Mesodermal cell (in vitro differentiated cells): ENCODE measurements around the gene XRCC2. TPM values are rescaled to one million over a fixed set of nuclear protein-coding genes. Genes with fewer than 3 reads are reported as not detected.
"Not testable (repeated sequence)": the region's sequence is repeated elsewhere in the genome, so short reads cannot be mapped to it uniquely, and the experiment has no call there.

Experiments
- H3K27ac ChIP-seq: 2 replicates; pipeline ENCODE4 v1.7.0; 2013; ENCODE audit warnings: mild to moderate bottlenecking, low read depth, low read length, moderate library complexity; ENCODE audit not compliant: severe bottlenecking
- H3K36me3 ChIP-seq: 2 replicates; pipeline ENCODE4 v1.7.1; 2013; ENCODE audit warnings: mild to moderate bottlenecking, low read length, moderate library complexity; ENCODE audit not compliant: control insufficient read depth, insufficient read depth
- H3K4me1 ChIP-seq: one replicate; pipeline ENCODE4 v1.7.1; 2013; ENCODE audit warnings: mild to moderate bottlenecking, low read length; ENCODE audit not compliant: insufficient read depth, control insufficient read depth, poor library complexity, severe bottlenecking
- H3K4me3 ChIP-seq: 2 replicates; pipeline ENCODE4 v1.7.0; 2013; ENCODE audit warnings: low read length, control low read depth, mild to moderate bottlenecking; ENCODE audit not compliant: insufficient read depth, poor library complexity, severe bottlenecking; ENCODE audit errors: extremely low read depth
- H3K9me3 ChIP-seq: 2 replicates; pipeline ENCODE4 v1.7.1; 2013; ENCODE audit warnings: mild to moderate bottlenecking, low read length, moderate library complexity; ENCODE audit not compliant: control insufficient read depth
- WGBS, 2 experiments: methylation state at CpG; one replicate each; pipeline ENCODE4 v1.1.5; 2013; ENCODE audit warnings: missing lambda C conversion rate in 2 of 2; ENCODE audit not compliant: insufficient coverage in 2 of 2; 5-methylcytosine and 5-hydroxymethylcytosine counted together
- polyA plus RNA-seq, 2 experiments: library from polyadenylated mRNA; stranded (reverse); fragments of 50-300 nt; gene quantifications; one replicate each; pipeline ENCODE4 v1.2.3, GENCODE V29; 2013

XRCC2 gene
- 4.8 TPM for polyA plus RNA-seq (2013, experiment 1 of 2)
- polyA plus RNA-seq (2013, experiment 2 of 2), result 6.2 TPM

- Histone ChIP-seq H3K9me3 (no peaks in the 10 kb centered on the region), H3K36me3 (peaks cover 7% of the 10 kb centered on the region), H3K4me3 (peak within 1 kb of the TSS; percentile 84), H3K4me1 (no peaks in the 10 kb centered on the region), H3K27ac (peak within 1 kb of the TSS; percentile 34)
- 4 to 8% methylated on average over 29 to 42 of the region's 63 CpGs for WGBS, 2 experiments
These were observed at the start of gene XRCC2 for GRCh38 chr7:152675759-152676636. TSS of gene XRCC2 (minus strand) at chr7:152676141. CDS start at chr7:152676079, 62 bp downstream.

DNA sequence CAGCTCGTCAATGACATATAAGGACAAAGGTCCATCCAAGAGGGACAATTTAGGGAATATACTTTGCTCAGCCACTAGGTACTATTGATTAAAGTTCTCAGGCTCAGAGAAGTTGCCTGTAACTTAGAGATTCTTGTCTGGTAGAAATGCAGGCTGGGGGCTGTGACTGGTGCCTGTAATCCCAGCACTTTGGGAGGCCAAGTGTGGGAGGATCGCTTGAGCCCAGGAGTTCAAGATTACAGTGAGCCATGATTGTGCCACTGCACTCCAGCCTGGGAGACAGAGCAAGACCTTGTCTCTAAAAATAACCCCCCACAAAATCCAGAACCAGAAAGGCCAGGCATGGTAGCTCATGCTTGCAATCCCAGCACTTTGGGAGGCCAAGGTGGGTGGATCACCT is 47.4 kb upstream of the XRCC2 start:
- Histone ChIP-seq H3K9me3 (no peaks in the 10 kb centered on the region), H3K4me1 (no peaks in the 10 kb centered on the region), H3K27ac (no peak overlapping the region), H3K4me3 (no peak overlapping the region), H3K36me3 (no peaks in the 10 kb centered on the region)
- WGBS, 2 experiments, result 83 to 86% methylated on average over 1 of the region's 2 CpGs

GRCh38 chr7:152712412-152713042 is 36.6 kb upstream of the XRCC2 start:
- H3K4me1 ChIP-seq, result not testable (repeated sequence)
- WGBS, 2 experiments, result 71% methylated on average over 1 of the region's 1 CpG; no CpG with 5 or more reads in 1 of the 2 experiments

DNA sequence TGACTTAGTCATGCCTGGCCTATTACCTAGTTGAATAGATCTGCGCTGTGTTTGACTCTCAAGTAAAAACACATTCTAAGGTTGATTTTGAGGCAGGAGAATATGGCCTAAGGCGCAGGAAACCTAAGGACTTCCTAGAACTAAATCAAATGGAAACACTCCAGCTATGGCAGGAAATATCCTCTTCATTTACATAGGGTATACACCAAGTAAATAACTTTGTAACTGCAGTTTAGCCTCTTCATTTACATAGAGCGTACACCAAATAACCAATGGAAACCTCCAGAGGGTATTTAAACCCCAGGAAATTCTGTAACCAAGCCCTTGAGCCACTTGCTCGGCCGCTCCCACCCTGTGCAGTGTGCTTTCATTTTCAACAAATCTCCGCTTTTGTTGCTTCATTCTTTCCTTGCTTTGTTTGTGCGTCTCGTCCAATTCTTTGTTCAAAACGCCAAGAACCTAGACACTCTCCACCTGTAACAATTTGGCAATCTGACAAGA is 35.6 kb upstream of the XRCC2 start:
- H3K36me3 ChIP-seq, result no peaks in the 10 kb centered on the region
- no peak overlapping the region for H3K27ac ChIP-seq
- H3K4me3 ChIP-seq, result no peak overlapping the region
- WGBS, 2 experiments, result 98 to 100% methylated on average over 4 of the region's 9 CpGs
- H3K9me3 ChIP-seq, result no peaks in the 10 kb centered on the region
- peaks cover 8% of the 10 kb centered on the region for H3K4me1 ChIP-seq

More at GRCh38 chr7:152712412-152713042, 36.6 kb upstream of the XRCC2 start:
- not testable (repeated sequence) for H3K9me3 ChIP-seq, H3K27ac ChIP-seq, H3K4me3 ChIP-seq, H3K36me3 ChIP-seq

GRCh38 chr7:152710153-152710442 is 34.2 kb upstream of the XRCC2 start:
- Histone ChIP-seq H3K4me3 (no peak overlapping the region), H3K36me3 (no peaks in the 10 kb centered on the region), H3K4me1 (peaks cover 8% of the 10 kb centered on the region), H3K27ac (no peak overlapping the region), H3K9me3 (peaks cover 4% of the 10 kb centered on the region)
- WGBS, 2 experiments, result no CpG with 5 or more reads among the region's 2 CpGs

- WGBS, 2 experiments, result 76 to 100% methylated on average over 2 of the region's 5 CpGs
- Histone ChIP-seq H3K4me1 (peaks cover 8% of the 10 kb centered on the region), H3K36me3 (no peaks in the 10 kb centered on the region), H3K4me3 (no peak overlapping the region), H3K9me3 (peaks cover 10% of the 10 kb centered on the region), H3K27ac (no peak overlapping the region)
These were observed 33.6 kb upstream of the XRCC2 start for GRCh38 chr7:152709287-152710152.

GRCh38 chr7:152704796-152705384 is 28.9 kb upstream of the XRCC2 start:
- H3K4me3 ChIP-seq, result no peak overlapping the region
- peaks cover 14% of the 10 kb centered on the region for H3K9me3 ChIP-seq
- WGBS, 2 experiments, result 100% methylated on average over 1 of the region's 1 CpG
- no peak overlapping the region for H3K27ac ChIP-seq
- H3K36me3 ChIP-seq, result no peaks in the 10 kb centered on the region
- H3K4me1 ChIP-seq, result peaks cover under 1% of the 10 kb centered on the region

DNA sequence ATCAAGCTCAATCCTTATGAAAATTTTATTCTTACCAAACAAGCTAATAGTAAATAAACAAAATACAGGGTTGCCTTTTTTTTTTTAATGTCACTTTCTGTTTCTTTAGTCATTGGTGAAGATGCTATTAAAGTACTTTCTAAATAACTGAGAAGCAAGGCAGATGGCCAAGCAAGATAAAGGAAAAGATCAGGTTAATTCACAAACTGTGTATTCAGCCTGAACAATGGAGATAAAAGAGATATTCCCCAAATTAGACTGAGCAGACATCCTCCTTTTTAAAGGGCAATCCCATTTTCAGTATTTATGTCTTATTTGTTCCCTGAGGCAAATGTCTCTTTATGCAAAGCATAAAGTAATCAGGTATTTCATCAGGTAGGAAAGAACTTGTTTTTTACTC is 23.1 kb upstream of the XRCC2 start:
- H3K9me3 ChIP-seq, result peaks cover under 1% of the 10 kb centered on the region
- H3K27ac ChIP-seq, result no peak overlapping the region
- no peaks in the 10 kb centered on the region for H3K36me3 ChIP-seq
- no peak overlapping the region for H3K4me3 ChIP-seq
- H3K4me1 ChIP-seq, result no peaks in the 10 kb centered on the region

- H3K9me3 ChIP-seq, H3K4me3 ChIP-seq, H3K4me1 ChIP-seq, H3K27ac ChIP-seq, H3K36me3 ChIP-seq: not testable (repeated sequence)
- 90 to 95% methylated on average over 2 to 4 of the region's 12 CpGs for WGBS, 2 experiments
These were observed 21.5 kb upstream of the XRCC2 start for GRCh38 chr7:152697268-152697974.

DNA sequence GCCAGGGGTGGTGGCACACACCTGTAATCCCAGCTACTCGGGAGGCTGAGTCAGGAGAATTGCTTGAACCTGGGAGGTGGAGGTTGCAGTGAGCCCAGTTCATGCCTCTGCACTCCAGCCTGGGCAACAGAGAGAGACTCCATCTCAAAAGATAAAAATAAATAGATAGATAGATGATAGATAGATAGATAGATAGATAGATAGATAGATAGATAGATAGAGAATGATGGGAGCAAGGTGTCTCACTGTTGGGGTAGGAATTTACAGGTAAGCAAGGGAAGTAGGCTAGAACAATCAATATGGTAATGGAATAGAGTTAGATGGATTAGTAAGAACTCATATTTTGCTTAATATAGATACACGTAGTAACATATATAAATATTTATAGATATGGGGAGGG is 16.3 kb upstream of the XRCC2 start:
- no CpG with 5 or more reads among the region's 2 CpGs for WGBS, 2 experiments
- not testable (repeated sequence) for H3K9me3 ChIP-seq, H3K4me3 ChIP-seq, H3K36me3 ChIP-seq, H3K4me1 ChIP-seq, H3K27ac ChIP-seq
